Measurements from ENCODE around the gene ASTE1. TPM values are rescaled to one million over a fixed set of nuclear protein-coding genes. Genes with fewer than 3 reads are reported as not detected.
A peak's percentile ranks its signal among the peaks of the same experiment; 100 is the strongest.

ASTE1 gene
- polyA plus RNA-seq, 3 donors = 3.1 to 7.2 (median 6.6) TPM

DNA sequence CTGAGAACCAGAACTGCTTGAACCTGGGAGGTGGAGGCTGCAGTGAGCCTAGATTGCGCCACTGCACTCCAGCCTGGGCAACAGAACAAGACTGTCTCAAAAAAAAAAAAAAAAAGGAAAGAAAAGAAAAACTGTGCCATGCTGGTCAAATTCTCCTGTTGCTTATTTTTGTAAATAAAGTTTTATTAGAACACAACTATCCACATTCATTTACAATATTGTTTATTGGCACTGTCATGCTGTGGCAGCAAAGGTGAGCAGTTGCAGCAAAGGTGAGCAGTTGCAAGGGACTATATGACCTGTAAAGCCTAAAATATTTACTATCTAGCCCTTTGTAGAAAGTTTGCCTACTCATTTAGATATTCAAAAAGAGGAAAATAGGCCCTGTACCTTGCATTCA lies 18.3 kb downstream of the ASTE1 start:
- TF ChIP-seq, protein P1, sequence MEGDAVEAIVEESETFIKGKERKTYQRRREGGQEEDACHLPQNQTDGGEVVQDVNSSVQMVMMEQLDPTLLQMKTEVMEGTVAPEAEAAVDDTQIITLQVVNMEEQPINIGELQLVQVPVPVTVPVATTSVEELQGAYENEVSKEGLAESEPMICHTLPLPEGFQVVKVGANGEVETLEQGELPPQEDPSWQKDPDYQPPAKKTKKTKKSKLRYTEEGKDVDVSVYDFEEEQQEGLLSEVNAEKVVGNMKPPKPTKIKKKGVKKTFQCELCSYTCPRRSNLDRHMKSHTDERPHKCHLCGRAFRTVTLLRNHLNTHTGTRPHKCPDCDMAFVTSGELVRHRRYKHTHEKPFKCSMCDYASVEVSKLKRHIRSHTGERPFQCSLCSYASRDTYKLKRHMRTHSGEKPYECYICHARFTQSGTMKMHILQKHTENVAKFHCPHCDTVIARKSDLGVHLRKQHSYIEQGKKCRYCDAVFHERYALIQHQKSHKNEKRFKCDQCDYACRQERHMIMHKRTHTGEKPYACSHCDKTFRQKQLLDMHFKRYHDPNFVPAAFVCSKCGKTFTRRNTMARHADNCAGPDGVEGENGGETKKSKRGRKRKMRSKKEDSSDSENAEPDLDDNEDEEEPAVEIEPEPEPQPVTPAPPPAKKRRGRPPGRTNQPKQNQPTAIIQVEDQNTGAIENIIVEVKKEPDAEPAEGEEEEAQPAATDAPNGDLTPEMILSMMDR (IDR thresholded peaks at IDR 0.05) = no peak
- no peak overlapping the region for H3K4me3 Mint-ChIP-seq
- Histone ChIP-seq H3K4me2 (replicated peaks; ENCODE audit: extremely low read depth, low read length, poor library complexity, severe bottlenecking) (no peak overlapping the region), H3K9me3 (replicated peaks in 1 of 2; ENCODE audit: control insufficient read depth in 1 of 2, insufficient read depth in 1 of 2, low read length in 2 of 2) (no peaks in the 10 kb centered on the region), H3K4me1 (ENCODE audit: control insufficient read depth in 1 of 2, insufficient read depth in 2 of 2, low read length in 2 of 2) (no peaks in the 10 kb centered on the region), H4K20me1 (ENCODE audit: insufficient read depth, low read length) (no peaks in the 10 kb centered on the region), H2AFZ (ENCODE audit: insufficient read depth, low read depth, low read length, poor library complexity, severe bottlenecking) (no peak overlapping the region), H3K27me3 (ENCODE audit: control insufficient read depth in 2 of 2, insufficient read depth in 2 of 2, low read length in 2 of 2) (no peaks in the 10 kb centered on the region), H3K79me2 (ENCODE audit: insufficient read depth, low read length) (no peaks in the 10 kb centered on the region), H3K27ac (ENCODE audit: low read depth in 1 of 2, low read length in 2 of 2) (peak overlapping the region in 1 of 2 donors; percentile 0), H3K9ac (ENCODE audit: insufficient read depth, low read length, poor library complexity, severe bottlenecking) (no peak overlapping the region), H3K36me3 (replicated peaks in 1 of 2; ENCODE audit: control insufficient read depth in 1 of 2, insufficient read depth in 2 of 2, low read length in 2 of 2) (peaks cover 18 to 68% of the 10 kb centered on the region in 2 donors), H3K4me3 (replicated peaks in 1 of 3; ENCODE audit: low read depth in 2 of 3, low read length in 3 of 3) (no peak overlapping the region)
- DNase-seq = no peak
- intact Hi-C loops (cut with micrococcal nuclease) = no loop called here
- no peaks in the 10 kb centered on the region for H3K9me3 Mint-ChIP-seq
- H3K27ac Mint-ChIP-seq = no peak overlapping the region
- peaks cover 6% of the 10 kb centered on the region for H3K4me1 Mint-ChIP-seq
- WGBS (ENCODE audit: insufficient coverage) = 100% methylated on average over 1 of the region's 1 CpG
- H3K36me3 Mint-ChIP-seq = peaks cover 52 to 61% of the 10 kb centered on the region in 2 donors
- no peaks in the 10 kb centered on the region for H3K27me3 Mint-ChIP-seq (ENCODE audit: low read depth in 3 of 3)

- Histone ChIP-seq H3K36me3 (replicated peaks in 1 of 2; ENCODE audit: control insufficient read depth in 1 of 2, insufficient read depth in 2 of 2, low read length in 2 of 2) (peaks cover 15 to 68% of the 10 kb centered on the region in 2 donors), H3K4me3 (replicated peaks in 1 of 3; ENCODE audit: low read depth in 2 of 3, low read length in 3 of 3) (no peak overlapping the region), H3K27me3 (ENCODE audit: control insufficient read depth in 2 of 2, insufficient read depth in 2 of 2, low read length in 2 of 2) (no peaks in the 10 kb centered on the region), H3K79me2 (ENCODE audit: insufficient read depth, low read length) (no peaks in the 10 kb centered on the region), H3K4me2 (replicated peaks; ENCODE audit: extremely low read depth, low read length, poor library complexity, severe bottlenecking) (no peak overlapping the region), H2AFZ (ENCODE audit: insufficient read depth, low read depth, low read length, poor library complexity, severe bottlenecking) (no peak overlapping the region), H3K27ac (ENCODE audit: low read depth in 1 of 2, low read length in 2 of 2) (no peak overlapping the region), H3K9me3 (replicated peaks in 1 of 2; ENCODE audit: control insufficient read depth in 1 of 2, insufficient read depth in 1 of 2, low read length in 2 of 2) (no peaks in the 10 kb centered on the region), H3K4me1 (ENCODE audit: control insufficient read depth in 1 of 2, insufficient read depth in 2 of 2, low read length in 2 of 2) (no peaks in the 10 kb centered on the region), H4K20me1 (ENCODE audit: insufficient read depth, low read length) (no peaks in the 10 kb centered on the region), H3K9ac (ENCODE audit: insufficient read depth, low read length, poor library complexity, severe bottlenecking) (no peak overlapping the region)
- DNase-seq = no peak
- Mint-ChIP-seq H3K9me3 (no peaks in the 10 kb centered on the region), H3K4me1 (peaks cover 6% of the 10 kb centered on the region), H3K4me3 (no peak overlapping the region), H3K27me3 (ENCODE audit: low read depth in 3 of 3) (no peaks in the 10 kb centered on the region), H3K27ac (no peak overlapping the region), H3K36me3 (peaks cover 48 to 56% of the 10 kb centered on the region in 2 donors)
- intact Hi-C loops (cut with micrococcal nuclease) = no loop called here
- TF ChIP-seq, protein P1 (IDR thresholded peaks at IDR 0.05) = no peak
- no CpG with 5 or more reads among the region's 2 CpGs for WGBS (ENCODE audit: insufficient coverage)
Observed at GRCh38 chr3:131007782-131008181, 18.8 kb downstream of the ASTE1 start.

Measured in CD14-positive monocyte (primary cell).